ENCODE results near the gene ABCC8.

ABCC8 gene

DNA sequence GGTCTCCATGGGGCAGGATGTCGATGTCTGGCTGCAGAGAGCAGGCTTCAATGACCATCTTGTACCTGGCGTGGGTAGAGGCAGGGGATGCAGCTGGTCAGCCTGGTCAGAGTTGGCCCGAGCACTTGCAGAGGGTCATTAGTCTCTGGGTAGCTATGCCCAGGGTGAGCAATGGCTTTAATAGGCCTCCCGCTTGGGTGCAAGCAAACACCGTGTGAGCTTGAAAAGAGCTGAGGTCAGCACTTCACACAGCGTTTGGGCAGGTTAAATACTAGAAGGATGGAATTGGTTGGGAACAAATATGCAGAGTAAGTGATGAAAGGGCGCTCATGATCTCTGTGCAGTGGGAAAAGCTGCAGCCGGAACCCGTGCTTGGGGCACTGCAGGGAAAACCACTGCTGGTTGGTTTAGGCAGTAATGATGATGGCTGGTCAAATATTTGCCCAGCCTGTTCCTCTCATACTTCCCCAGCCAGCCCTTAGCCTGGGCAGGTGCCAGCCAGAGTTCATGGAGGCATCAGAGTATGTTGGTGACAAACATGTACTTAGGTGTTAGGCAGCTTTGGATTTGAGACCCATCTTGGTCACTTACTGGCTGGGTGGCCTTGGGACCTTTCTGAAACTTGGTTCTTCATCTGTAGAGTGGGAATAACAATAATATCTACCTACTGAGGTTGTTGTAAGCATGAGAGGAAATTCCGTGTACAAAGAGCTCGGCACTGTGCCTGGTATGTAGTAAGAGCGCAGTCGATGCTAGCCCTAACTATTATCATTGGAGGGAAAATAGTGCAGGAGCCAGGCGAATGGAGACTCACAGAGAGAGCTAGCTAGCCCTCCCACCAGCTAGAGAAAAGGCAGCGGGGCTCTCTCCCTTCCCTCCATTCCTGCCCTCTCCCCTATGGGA lies 63.0 kb downstream of the ABCC8 start:
- TF ChIP-seq, protein P1, sequence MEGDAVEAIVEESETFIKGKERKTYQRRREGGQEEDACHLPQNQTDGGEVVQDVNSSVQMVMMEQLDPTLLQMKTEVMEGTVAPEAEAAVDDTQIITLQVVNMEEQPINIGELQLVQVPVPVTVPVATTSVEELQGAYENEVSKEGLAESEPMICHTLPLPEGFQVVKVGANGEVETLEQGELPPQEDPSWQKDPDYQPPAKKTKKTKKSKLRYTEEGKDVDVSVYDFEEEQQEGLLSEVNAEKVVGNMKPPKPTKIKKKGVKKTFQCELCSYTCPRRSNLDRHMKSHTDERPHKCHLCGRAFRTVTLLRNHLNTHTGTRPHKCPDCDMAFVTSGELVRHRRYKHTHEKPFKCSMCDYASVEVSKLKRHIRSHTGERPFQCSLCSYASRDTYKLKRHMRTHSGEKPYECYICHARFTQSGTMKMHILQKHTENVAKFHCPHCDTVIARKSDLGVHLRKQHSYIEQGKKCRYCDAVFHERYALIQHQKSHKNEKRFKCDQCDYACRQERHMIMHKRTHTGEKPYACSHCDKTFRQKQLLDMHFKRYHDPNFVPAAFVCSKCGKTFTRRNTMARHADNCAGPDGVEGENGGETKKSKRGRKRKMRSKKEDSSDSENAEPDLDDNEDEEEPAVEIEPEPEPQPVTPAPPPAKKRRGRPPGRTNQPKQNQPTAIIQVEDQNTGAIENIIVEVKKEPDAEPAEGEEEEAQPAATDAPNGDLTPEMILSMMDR (IDR thresholded peaks at IDR 0.05) = no peak

DNA sequence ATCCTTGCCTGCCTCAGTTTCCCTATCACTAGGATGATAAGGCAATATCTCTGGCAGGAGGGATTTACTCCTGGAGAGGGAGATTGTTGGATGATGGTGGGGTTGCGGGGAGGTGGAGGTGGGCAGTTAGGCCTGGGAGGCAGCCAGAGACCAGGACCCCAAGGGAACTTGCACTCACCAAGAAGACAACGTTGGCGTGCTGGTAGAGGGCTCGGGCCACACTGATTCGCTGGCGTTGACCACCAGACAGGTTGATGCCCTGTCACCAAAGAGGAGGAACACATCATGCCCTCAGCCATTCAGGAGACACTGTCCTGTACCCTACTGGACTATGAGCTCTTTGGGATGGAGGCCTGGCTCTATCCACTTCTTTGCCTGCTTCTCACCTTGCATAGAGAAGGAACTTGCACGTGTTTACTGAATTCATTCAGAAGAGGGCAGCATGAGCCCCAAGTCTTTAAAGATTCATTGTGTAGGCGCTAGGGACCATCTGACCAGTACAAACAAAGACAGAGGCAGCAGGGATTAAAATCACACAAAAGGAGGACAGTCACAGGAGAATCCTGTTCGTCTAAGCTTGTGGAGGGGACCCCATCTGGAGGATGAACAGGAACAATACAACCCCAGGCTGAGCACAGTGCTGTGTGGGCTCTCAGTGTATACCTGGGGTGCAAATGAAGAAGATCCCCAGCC lies 64.0 kb downstream of the ABCC8 start:
- TF ChIP-seq, protein P1 (IDR thresholded peaks at IDR 0.05) = no peak

GRCh38 chr11:17411418-17411817 lies 65.2 kb downstream of the ABCC8 start:
- TF ChIP-seq, protein P1 (IDR thresholded peaks at IDR 0.05) = no peak

GRCh38 chr11:17410606-17411379 lies 65.9 kb downstream of the ABCC8 start:
- TF ChIP-seq, protein P1 (IDR thresholded peaks at IDR 0.05) = no peak

DNA sequence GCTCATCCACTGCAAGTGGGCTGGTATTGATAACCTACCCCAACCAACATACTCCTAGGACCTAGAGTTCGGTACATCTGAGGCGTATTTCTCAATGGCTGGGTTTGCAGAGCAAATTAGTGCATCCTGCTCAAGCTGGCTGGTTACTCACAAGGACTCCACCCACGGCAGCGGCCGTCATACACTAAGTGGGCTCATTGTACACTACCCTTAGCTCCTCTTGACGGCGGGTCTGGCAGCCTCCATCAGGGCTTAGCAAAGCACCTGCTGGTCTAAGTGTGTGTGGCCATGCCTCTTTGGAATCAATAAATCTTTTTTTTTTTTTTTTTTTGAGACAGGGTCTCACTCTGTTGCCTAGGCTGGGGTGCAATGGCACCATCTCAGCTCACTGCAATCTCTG lies 68.0 kb downstream of the ABCC8 start:
- TF ChIP-seq, protein P1 (IDR thresholded peaks at IDR 0.05) = no peak

GRCh38 chr11:17408026-17408425 lies 68.6 kb downstream of the ABCC8 start:
- TF ChIP-seq, protein P1 (IDR thresholded peaks at IDR 0.05) = no peak

DNA sequence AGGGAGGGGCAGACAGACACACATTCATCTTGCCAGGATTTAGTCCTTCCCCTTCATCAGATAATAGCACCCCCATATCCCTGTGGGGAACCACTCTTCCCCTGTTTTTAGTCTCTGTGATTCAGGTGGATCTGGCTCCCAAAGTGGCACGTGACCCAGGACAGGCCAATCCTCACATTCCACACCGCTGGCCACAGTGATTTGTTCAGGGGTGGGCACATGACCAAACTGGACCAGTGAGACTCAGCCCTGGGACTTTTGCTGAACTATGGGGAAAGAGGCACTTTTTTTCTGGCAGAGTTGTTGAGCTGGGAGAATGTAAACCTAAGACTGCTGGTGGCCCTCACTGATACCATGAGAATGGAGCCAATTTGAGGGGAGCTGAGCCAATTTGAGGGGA lies 69.1 kb downstream of the ABCC8 start:
- TF ChIP-seq, protein P1 (IDR thresholded peaks at IDR 0.05) = no peak

Measured in LNCAP (cell line).